Hepatocyte (in vitro differentiated cells): Measurements from ENCODE around the gene FAM181A.

ENCODE experiments used
- EZH2 ChIP-seq: fragments of 200-600 bp; sonication (generic); IDR thresholded peaks from 2 replicates; pipeline ENCODE4 v1.6.1; 2016; ENCODE audit warnings: antibody characterized with exemption, mild to moderate bottlenecking, borderline replicate concordance
- TF ChIP-seq, protein P1 (sequence below): fragments of 200-600 bp; sonication (generic); IDR thresholded peaks from 2 replicates; pipeline ENCODE4 v1.5.1; 2016; ENCODE audit warnings: antibody characterized with exemption, mild to moderate bottlenecking; ENCODE audit not compliant: poor library complexity

GRCh38 chr14:93976477-93977057 is 49.4 kb downstream of the FAM181A start, which contains the start of gene ASB2:
- TF ChIP-seq, protein P1, sequence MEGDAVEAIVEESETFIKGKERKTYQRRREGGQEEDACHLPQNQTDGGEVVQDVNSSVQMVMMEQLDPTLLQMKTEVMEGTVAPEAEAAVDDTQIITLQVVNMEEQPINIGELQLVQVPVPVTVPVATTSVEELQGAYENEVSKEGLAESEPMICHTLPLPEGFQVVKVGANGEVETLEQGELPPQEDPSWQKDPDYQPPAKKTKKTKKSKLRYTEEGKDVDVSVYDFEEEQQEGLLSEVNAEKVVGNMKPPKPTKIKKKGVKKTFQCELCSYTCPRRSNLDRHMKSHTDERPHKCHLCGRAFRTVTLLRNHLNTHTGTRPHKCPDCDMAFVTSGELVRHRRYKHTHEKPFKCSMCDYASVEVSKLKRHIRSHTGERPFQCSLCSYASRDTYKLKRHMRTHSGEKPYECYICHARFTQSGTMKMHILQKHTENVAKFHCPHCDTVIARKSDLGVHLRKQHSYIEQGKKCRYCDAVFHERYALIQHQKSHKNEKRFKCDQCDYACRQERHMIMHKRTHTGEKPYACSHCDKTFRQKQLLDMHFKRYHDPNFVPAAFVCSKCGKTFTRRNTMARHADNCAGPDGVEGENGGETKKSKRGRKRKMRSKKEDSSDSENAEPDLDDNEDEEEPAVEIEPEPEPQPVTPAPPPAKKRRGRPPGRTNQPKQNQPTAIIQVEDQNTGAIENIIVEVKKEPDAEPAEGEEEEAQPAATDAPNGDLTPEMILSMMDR, result no peak
- no peak for TF ChIP-seq EZH2
